GM19395 (cell line): ENCODE measurements around the gene OS9.

Source experiments
- ATAC-seq: cut with Tn5 transposase; IDR thresholded peaks from one replicate; pipeline ENCODE4 v1.9.1; 2021; ENCODE audit warnings: mild to moderate bottlenecking, moderate library complexity; ENCODE audit not compliant: unreplicated experiment

Gene OS9

DNA sequence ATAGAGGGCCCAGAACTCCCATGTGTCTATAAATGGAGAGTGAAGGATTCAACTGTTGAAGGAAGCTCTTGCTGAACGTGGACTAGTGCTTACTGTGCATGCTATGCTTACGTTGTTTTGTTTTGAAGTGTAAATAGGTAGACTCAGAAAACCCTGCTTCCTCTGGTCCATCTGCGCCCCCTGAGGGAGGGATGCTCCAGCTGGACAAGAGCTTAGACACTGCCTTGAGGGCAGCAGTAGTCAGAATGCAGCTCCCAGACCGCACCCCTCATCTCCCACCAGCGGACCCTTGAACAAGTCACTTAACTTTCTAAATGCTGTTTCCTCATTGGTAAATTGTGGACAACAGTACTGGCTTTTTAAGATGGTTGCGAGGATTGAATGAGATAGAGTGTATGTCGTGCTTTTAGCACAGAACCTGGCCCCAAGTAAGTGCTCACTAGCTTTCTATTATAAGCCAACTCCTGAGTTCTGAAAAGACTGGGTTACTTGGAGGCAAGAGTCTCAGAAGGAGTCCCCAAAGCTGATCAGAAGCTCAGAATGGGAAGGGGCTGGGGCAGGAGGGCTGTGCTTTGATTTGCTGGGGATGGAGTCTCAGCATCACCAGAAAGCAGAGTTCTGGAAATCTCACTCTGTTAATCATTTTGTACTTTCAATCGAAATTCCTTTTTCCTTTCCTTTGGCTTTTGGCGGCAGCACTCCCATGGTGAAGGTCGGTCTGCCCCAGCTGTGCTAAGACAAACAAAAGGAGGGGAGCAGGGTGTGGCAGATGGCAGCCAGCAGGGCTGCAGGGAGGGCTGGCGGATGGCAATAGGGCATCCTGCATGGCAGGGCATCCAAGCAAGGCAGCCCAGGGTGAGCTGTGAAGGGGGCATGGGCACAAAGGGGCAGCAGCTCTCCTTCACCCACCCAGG, 29.0 kb downstream of the OS9 start:
- no peak for ATAC-seq

DNA sequence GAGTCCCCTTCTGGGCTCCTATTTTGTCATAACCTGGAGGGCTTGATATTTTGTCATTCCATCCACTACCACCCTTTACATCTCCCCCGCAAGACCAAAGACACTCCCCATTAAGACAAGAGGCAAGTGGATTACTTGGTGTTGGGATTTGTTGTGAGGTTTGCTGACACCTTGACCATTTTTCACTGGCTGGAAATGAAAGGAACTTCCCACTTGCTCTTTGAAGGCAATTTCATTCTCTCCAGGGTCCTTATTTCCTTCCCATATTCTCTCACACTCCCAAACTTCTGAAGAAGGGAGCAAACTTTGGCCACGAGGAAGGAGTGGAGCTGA, 29.7 kb downstream of the OS9 start:
- ATAC-seq = no peak

DNA sequence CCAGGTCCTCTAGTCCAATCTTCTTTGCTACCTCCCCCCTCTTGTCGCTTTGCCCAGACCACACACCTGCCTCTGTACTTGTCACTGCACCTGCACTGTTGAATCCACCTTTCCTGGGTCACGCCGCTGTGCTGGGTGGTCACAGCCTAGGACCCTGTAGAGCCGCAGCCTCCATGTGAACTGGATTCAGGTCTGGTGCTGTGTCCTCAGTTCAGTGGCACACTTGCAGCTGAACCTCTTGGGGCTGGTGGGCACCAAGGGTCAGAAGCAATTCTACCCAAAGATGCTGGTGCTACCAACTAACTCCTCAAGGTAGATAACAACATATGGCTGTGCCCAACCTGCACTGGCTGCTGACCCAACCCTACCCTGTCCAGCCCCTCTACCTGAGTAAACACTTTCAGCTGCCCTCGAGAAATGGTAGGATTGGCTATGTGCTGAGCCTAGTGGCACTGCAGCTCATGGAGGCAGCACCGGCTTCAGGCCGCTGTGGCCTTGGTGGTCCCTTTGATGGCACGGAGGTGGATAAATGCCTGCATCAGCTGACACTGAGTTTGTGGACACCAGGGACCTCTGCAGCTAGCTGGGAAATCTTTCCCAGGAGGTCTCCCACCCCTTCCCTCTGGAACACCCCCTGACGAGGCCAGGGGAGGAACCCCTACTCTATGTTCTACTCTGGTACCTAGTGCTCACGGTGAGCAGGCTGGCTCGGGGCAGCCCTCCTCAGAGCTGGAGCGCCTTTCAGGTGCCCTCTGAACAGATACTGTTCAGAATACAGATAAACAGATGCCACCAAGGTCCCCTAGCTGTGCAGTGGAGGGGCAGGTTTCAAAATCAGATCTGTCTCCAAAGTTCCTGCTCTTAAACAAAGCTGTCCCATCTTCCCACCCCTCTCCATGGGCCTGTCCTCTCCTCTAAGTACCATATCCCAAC, 30.3 kb downstream of the OS9 start:
- no peak for ATAC-seq

DNA sequence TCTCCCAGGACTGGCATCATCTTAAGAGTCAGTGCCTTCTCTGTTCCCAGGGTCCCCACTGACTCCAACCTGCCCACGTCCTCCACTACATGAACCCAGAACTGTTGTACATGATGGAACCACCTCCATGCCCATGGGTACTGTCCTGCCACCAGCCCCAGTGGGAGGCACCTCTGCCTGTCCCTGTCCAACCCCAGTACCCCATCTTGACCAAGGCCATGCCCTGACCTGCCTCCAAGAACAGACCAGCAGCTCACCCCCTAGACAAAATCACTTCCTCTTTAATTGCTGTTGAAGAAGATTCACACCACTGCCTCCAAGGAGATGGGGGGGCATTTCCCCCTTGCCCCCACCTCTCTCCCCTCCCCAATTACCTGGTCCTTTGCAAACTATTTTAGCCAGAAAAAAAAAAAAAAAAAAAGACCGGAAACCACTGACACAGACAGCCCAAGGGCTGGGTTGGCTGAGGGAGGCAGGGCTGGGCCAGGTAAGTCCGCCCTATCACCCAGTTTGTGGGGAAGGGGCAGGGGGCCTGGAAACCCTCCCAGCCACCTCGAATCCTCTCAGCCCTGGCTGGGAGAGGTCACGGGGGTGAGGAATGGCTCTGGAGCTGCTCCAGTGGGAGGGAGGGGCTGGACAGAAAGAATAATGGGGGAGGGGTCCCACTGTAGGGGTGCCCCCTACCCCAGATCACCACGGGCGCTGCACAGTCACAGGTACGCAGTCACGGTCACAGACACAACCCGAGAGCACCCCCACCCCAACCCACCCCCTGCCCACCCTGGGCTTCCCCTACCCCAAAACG, 31.2 kb downstream of the OS9 start:
- ATAC-seq = no peak

DNA sequence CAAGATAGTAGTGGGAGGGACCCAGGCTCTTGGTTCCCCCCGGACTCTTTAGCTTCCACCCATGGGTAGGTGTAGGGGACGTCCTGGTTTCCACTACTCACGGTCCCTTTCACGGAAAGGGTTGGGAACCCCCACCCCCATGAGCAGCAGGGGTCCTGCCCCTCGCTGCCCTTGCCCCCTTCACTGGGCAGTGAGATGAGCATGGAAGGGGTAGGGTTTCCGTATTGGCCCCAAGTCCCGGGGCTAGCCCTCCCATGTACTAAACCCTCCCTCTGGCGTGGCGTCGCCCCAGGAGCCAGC, 31.9 kb downstream of the OS9 start:
- no peak for ATAC-seq

DNA sequence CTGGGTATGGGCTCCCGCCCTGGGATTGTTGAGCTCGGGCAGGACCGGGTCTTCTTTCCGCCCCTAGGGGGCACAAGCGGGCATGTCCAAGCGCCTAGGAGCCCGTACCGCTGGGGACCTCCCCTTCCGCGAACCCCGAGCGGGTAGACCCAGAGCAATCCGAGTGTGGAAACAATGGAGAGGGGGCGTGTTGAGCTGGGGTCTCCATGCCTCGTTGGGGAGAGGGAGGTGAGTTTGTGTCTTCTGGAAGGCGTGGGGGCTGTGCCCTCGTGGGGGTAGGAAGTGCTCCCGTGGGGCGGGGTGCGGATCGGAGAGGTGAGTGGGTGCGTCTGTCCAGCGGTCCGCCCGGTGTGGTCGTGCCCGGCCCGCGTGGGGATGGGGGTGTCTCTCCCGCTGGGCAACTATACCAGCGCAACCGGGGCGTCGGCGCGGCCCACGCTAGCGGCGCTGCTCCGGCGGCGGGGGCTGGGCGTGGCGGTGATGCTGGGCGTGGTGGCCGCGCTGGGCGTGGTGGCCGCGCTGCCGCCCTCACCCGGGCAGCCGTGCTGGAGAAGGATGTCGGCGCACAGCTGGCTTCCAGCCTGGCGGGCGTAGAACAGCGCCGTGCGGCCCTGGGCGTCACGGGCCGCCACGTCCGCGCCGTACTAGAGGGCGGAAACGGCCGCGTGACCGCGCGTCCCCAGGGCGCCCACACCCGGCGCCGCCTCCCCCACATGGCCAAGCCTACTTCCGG, 32.4 kb downstream of the OS9 start:
- ATAC-seq = no peak

DNA sequence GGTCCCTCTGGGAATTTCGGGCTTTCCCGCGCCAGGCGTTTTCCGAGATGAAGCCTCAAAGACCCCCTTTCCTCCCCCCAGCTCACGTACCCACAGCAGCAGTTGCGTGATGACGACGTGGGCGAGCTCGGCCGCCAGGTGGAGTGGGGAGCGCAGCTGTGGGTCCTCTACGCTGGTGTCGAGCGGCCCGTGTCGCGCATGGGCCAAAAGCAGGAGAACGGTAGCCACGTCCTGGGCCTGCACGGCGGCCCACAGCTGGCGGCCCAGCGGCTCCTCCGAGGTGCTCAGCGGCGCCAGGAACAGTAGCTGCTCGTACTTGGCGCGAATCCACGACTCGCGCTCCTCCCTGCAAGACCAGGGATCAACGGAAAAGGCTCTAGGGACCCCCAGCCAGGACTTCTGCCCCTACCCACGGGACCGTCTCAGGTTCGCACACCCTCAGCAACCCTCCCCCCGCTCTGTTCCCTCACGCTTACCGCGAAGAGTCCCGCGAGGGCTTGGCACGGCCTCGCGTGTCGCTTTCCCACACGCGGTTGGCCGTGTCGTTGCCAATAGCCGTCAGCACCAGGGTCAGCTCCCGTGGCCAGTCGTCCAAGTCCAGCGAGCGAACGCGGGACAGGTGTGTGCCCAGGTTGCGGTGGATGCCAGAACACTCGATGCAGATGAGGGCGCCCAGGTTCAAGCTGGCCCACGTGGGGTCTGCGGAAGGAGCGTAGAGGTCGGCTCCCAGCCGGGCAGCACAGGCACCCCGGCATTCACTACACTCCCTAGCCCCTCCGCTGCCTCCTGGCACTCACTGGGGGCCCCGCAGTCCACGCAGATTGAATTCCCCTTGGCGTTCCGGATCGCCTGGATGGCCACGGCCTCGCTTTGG, 33.2 kb downstream of the OS9 start:
- no peak for ATAC-seq

DNA sequence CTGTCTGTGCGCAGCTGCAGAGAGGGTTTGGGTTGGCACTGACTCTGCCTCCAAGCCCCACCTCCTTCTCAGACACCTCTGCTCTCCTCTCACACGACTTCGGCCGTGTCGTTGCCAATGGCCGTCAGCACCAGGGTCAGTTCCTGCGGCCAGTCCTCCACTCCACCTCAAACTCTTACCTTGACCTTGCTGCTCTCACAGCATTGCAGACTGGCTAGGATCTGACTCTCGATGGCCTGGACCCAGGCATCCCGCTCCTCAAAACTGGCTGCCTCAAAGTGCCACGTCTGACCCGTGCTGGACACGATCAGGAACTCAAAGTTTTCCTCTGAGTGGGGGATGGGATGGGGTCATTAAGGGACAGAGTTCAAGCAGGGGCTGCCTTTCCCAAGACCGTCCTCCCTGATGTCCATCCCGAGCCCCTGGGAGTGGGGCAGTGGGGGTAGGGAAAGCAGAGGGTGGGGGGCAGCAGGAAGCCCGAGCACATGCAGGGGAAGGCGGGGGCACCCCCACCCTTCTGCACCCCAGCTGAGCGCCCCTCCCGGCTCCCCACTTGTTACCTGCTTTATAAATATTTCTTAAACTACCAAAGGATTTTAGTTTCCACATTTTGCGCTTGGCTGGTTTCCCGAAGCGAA, 33.9 kb downstream of the OS9 start:
- ATAC-seq = no peak

DNA sequence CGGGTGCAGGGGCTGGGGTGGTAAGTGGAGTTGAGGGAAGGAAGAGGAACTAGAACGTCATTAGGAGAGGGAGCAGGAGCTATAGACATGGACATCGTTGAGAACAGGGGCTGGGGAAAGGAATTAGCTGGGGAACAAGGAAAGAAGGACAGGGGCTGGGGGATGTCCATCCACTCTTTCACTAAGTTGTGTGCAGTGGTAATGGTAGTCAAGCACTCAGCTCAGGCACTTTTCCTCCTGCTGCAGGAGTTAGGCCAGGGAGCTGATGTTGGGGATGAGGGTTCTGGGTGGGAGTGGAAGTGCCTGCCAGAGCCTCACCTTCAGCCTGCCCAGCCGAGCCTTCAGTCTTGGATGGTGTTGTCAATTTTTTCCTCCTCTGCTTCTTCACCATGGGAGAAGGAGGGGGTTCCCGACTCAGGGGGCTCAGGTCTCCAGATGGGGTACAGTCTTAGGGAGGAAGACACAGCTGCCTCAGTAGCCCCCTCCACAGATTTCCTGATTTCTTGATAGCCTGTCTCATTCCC, 35.5 kb downstream of the OS9 start:
- ATAC-seq = no peak

DNA sequence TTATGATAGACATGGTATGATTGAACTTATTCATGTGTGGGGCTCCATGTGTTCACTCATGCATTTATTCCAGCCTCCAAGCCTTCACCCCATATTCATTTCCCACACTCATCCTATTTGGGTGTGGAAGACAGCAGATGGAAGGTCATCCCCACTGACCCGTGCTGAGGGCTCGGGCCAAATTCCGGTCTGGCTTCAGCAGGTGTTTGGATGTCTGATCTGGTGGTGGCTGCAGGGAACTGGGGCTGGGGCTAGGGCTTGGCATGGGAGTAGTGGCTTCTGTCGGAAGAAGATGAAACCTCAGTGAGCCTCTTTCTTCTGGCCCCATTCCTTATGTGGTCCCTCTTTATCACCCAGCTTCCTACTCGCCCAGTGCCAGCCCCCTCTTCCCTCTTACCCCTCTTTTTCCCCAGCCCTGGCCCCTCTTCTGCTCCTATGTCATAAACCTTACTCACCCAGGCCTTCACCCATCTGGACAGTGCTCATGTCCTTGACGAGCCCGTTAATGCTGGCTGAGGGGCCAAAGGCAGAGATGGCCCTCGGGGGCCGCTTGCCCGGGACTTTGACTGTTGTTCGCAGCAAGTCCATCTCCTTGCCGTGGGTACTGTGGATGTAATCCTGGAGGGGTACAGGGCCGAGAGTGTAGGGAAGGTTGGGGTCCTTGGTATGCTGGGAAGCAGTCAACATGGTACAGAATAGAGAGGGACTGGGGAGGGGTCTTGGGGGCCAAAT, 36.6 kb downstream of the OS9 start:
- ATAC-seq = no peak

DNA sequence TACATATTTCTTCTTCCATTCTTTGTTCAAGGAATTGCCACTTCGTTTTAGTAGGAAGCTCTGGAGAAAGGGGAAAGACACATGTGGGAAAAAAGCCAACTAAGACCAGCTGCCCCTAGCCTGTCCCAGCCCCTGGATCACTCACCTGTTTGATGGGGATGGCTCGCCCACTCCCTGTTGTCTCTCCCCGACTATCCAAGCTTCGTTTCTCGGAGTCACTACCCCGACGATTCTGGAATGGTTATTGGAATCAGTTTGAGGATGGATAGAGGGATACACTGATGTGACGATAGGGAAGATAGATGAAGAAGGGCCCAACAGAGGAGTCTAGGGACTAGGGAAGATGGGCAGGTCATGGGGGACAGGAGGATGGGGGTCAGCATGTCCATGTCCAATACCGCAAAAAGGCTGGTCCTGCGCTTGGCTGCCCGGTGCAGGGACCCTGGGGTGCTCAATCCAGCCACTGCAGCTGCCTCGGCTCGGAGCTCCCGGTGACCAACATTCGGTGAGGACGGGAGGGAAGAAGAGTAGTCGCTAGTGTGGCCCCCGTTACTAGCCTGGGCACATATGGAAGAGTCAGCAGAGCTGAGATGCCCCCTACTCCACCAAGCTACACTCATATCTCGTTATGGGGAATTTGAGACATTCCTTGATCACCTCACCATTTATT, 37.6 kb downstream of the OS9 start:
- no peak for ATAC-seq

DNA sequence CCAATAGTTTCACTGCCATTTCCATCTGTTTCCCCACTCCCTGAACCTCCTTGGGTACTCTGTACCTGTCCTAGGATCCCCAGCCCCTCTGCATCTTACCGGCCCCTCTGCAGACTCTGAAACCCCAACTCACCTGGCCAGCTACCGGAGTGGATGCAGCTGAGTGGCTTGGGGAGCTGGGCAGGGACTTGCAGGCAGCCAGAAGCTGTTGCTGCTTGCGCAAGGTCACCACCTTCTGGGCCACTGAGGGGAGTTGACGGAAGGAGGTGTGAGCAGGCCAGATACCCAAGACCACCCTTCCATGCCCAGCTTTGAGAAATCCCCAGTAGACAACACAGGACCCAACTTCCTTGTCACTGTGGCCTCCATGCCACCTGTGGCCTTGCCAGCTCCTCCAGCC, 38.3 kb downstream of the OS9 start:
- ATAC-seq = no peak

DNA sequence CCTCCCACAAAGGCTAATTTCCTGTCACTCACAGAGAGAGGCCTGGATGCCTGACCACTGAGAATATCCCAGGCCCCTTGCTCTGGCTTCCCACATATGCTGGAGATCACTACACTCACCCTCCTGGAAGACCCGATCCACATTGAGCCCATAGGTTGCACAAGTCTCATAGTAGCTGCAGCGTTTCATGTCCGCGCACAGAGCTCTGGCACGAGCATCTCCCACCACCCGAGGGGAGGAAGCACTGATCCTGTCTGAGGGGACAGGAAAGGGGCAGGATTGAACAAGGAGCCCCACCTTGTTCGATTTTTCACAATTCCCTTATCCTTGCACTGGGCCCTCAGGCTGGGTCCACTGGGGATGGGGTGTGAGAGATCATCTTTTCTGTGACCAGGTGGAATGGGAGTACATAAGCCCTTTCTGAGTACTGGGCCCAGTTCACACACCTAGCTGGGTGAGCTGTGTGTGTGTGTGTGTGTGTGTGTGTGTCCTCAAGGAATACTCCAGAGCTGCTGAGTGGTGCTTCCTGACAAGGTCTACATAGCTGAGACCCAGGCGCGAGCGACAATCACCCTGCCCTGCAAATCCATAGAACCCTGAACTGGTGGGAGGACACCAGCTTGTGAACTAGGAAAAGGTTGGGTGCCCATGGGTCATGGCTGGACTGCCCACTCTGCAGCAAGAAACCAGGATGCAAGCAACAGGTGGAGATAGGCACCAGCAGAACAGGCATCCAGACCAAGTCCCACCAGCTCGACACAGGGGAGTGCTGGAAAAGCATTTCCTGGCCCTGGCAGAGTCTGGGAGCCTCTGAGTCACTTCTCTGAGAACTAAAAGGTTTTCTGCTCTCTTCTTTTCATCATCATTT, 39.0 kb downstream of the OS9 start:
- no peak for ATAC-seq

DNA sequence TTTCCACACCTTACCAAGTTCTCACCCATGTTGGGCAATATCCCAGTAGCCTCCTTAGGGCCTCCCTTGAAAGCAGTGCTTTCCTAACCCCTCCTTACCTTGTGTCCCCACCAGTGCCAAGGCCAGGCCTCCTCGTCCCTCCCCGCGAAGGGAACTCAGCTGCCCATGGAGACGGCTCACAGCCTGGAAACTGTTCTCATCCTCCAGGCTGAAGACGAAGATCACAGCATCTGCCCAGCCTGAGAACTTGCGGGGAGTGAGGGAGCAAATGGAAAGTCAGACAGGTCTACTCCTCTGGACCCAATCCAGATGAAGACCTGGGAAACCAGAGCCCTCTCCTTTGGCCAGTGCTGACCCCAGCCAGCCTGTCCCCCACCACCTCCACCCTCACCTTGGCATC, 40.0 kb downstream of the OS9 start:
- no peak for ATAC-seq

DNA sequence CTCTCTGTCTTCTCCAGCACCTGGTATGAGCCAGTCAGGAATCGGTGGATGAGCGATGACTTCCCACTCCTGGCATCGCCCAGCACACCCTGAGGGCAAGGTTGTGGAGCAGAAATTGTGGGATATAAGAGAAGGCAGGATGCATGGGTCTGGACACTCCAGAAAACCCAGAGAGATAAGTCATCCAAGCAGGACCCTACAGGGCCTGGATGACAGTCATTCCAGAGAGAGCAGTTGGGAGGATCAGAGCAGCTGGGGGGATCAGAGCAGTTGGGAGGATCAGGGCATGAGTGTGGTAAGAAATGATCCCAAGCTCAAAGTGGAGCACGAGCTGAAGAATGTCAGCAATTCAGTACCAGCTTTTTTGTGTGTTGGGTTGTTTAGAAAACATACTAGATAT, 40.7 kb downstream of the OS9 start:
- no peak for ATAC-seq

DNA sequence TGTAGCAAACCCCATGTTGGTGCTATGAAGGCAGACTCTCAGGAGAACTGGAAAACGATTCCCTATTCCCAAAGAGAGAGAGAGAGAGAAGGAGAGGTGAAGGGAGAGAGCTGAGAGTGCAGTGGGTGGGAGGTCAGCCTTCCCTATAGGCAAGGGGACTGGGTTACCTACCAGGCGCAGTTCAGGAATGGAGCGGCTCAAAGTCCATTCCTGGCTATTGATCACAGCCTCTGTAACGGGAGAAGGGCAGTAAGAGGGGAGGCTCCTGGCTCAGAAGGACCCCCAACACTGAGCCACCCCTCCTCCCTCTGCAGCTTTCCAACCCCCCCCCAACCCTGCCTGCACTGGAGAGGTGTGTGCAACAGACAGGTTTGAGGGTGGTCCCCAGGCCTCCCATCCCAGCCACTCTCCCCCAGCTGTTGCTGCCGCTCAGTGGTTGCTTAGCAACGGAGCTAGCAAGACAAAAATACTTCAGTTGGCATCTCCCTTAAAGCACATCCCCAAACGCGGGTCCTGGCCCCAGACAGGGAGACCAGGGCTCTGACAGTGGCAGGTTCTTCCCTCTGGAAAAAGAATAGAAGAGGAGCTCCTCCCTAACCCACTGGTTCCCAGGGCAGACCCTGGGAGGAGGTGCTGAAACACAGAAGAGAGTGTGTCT, 41.4 kb downstream of the OS9 start:
- ATAC-seq = no peak
